GM18498 (cell line): ENCODE results near the gene B4GAT1.
"Not testable (repeated sequence)": the region's sequence is repeated elsewhere in the genome, so short reads cannot be mapped to it uniquely, and the experiment has no call there.

ENCODE experiments used
- ATAC-seq: cut with Tn5 transposase; IDR thresholded peaks from one replicate; pipeline ENCODE4 v1.9.1; 2021; ENCODE audit warnings: mild to moderate bottlenecking, moderate library complexity; ENCODE audit not compliant: unreplicated experiment

B4GAT1 gene

GRCh38 chr11:66347425-66348276 is at the start of gene B4GAT1:
B4GAT1 (minus strand) TSS chr11:66347629; CDS start chr11:66347545, 84 bp downstream.
- ATAC-seq = peak; percentile 48

- no peak for ATAC-seq
Observed at GRCh38 chr11:66393954-66394353, 46.5 kb upstream of the B4GAT1 start.

- no peak for ATAC-seq
Observed at GRCh38 chr11:66391322-66391721, 43.9 kb upstream of the B4GAT1 start.

GRCh38 chr11:66388780-66389386 is 41.5 kb upstream of the B4GAT1 start:
- no peak for ATAC-seq

GRCh38 chr11:66386171-66387069 is 39.0 kb upstream of the B4GAT1 start:
- ATAC-seq = no peak

- ATAC-seq = not testable (repeated sequence)
Observed at GRCh38 chr11:66384316-66384715, 36.9 kb upstream of the B4GAT1 start.

- ATAC-seq = not testable (repeated sequence)
Observed at GRCh38 chr11:66380264-66380663, 32.8 kb upstream of the B4GAT1 start.

- ATAC-seq = not testable (repeated sequence)
Observed at GRCh38 chr11:66373690-66374287, 26.4 kb upstream of the B4GAT1 start.

GRCh38 chr11:66373265-66373664 is 25.8 kb upstream of the B4GAT1 start:
- no peak for ATAC-seq

- ATAC-seq = peak; percentile 65
Observed at GRCh38 chr11:66371627-66372415, 24.4 kb upstream of the B4GAT1 start, which contains the start of gene SLC29A2. SLC29A2 (minus strand) TSS chr11:66371760; CDS start chr11:66371591, 169 bp downstream.

GRCh38 chr11:66369073-66369894 is 21.9 kb upstream of the B4GAT1 start:
- no peak for ATAC-seq

GRCh38 chr11:66368484-66368883 is 21.1 kb upstream of the B4GAT1 start:
- ATAC-seq = no peak

GRCh38 chr11:66367561-66368312 is 20.3 kb upstream of the B4GAT1 start:
- ATAC-seq = no peak

- no peak for ATAC-seq
Observed at GRCh38 chr11:66366844-66367477, 19.5 kb upstream of the B4GAT1 start.

GRCh38 chr11:66365711-66366619 is 18.5 kb upstream of the B4GAT1 start:
- ATAC-seq = no peak

- ATAC-seq = no peak
Observed at GRCh38 chr11:66365166-66365565, 17.7 kb upstream of the B4GAT1 start.
